T-helper 1 cell treated with Interleukin-12 subunit alpha and Interleukin-12 subunit beta and Interleukin-4 antibody, amounts not matched to agents 30 μg/mL and 1 μg/mL, for 36 hours (primary cell): Measurements from ENCODE around the gene GSC2.

ENCODE experiments used
- H3K27ac Mint-ChIP-seq: one replicate; pipeline ENCODE4 v1.8.0; 2021; ENCODE audit warnings: mild to moderate bottlenecking, mixed read lengths
- H3K27me3 Mint-ChIP-seq: one replicate; pipeline ENCODE4 v1.8.0; 2021; ENCODE audit warnings: low read depth, mixed read lengths
- H3K36me3 Mint-ChIP-seq: one replicate; pipeline ENCODE4 v1.8.0; 2021; ENCODE audit warnings: low read depth, mixed read lengths
- H3K4me1 Mint-ChIP-seq: one replicate; pipeline ENCODE4 v1.8.0; 2021; ENCODE audit warnings: low read depth, mixed read lengths
- H3K4me3 Mint-ChIP-seq: one replicate; pipeline ENCODE4 v1.8.0; 2021; ENCODE audit warnings: mild to moderate bottlenecking, moderate library complexity, mixed read lengths
- H3K9me3 Mint-ChIP-seq: one replicate; pipeline ENCODE4 v1.8.0; 2021; ENCODE audit warnings: mixed read lengths

GSC2 gene

GRCh38 chr22:19114984-19115552 is 35.0 kb downstream of the GSC2 start:
- Mint-ChIP-seq H3K27ac (no peak overlapping the region), H3K4me3 (no peak overlapping the region), H3K36me3 (peaks cover 2% of the 10 kb centered on the region), H3K4me1 (peaks cover 41% of the 10 kb centered on the region), H3K9me3 (no peaks in the 10 kb centered on the region), H3K27me3 (no peaks in the 10 kb centered on the region)

- H3K36me3 Mint-ChIP-seq, result peaks cover 2% of the 10 kb centered on the region
- H3K9me3 Mint-ChIP-seq, result no peaks in the 10 kb centered on the region
- no peaks in the 10 kb centered on the region for H3K27me3 Mint-ChIP-seq
- no peak overlapping the region for H3K27ac Mint-ChIP-seq
- H3K4me3 Mint-ChIP-seq, result no peak overlapping the region
- peaks cover 49% of the 10 kb centered on the region for H3K4me1 Mint-ChIP-seq
These were observed 36.7 kb downstream of the GSC2 start for GRCh38 chr22:19113429-19113828.

- Mint-ChIP-seq H3K4me1 (peaks cover 51% of the 10 kb centered on the region), H3K27ac (no peak overlapping the region), H3K36me3 (peaks cover 3% of the 10 kb centered on the region), H3K27me3 (no peaks in the 10 kb centered on the region), H3K4me3 (no peak overlapping the region), H3K9me3 (no peaks in the 10 kb centered on the region)
These were observed 38.5 kb downstream of the GSC2 start for GRCh38 chr22:19111584-19111983.

GRCh38 chr22:19111140-19111539 is 39.0 kb downstream of the GSC2 start:
- Mint-ChIP-seq H3K4me1 (peaks cover 49% of the 10 kb centered on the region), H3K4me3 (no peak overlapping the region), H3K36me3 (peaks cover 3% of the 10 kb centered on the region), H3K9me3 (no peaks in the 10 kb centered on the region), H3K27me3 (no peaks in the 10 kb centered on the region), H3K27ac (no peak overlapping the region)

- Mint-ChIP-seq H3K27me3 (no peaks in the 10 kb centered on the region), H3K27ac (no peak overlapping the region), H3K4me1 (peaks cover 47% of the 10 kb centered on the region), H3K36me3 (peaks cover 3% of the 10 kb centered on the region), H3K4me3 (no peak overlapping the region), H3K9me3 (no peaks in the 10 kb centered on the region)
These were observed 39.4 kb downstream of the GSC2 start for GRCh38 chr22:19110646-19111045.

- H3K27me3 Mint-ChIP-seq, result no peaks in the 10 kb centered on the region
- H3K4me1 Mint-ChIP-seq, result peaks cover 44% of the 10 kb centered on the region
- H3K27ac Mint-ChIP-seq, result peak overlapping the region; percentile 85
- peaks cover 3% of the 10 kb centered on the region for H3K36me3 Mint-ChIP-seq
- no peaks in the 10 kb centered on the region for H3K9me3 Mint-ChIP-seq
- H3K4me3 Mint-ChIP-seq, result peak overlapping the region; percentile 64
These were observed 40.0 kb downstream of the GSC2 start for GRCh38 chr22:19110064-19110458.

- peaks cover 3% of the 10 kb centered on the region for H3K36me3 Mint-ChIP-seq
- H3K9me3 Mint-ChIP-seq, result no peaks in the 10 kb centered on the region
- H3K27ac Mint-ChIP-seq, result peak overlapping the region; percentile 85
- peaks cover 41% of the 10 kb centered on the region for H3K4me1 Mint-ChIP-seq
- peak overlapping the region; percentile 64 for H3K4me3 Mint-ChIP-seq
- no peaks in the 10 kb centered on the region for H3K27me3 Mint-ChIP-seq
These were observed 40.7 kb downstream of the GSC2 start for GRCh38 chr22:19109198-19110063.

GRCh38 chr22:19108807-19109197 is 41.3 kb downstream of the GSC2 start:
- H3K9me3 Mint-ChIP-seq, result no peaks in the 10 kb centered on the region
- no peak overlapping the region for H3K4me3 Mint-ChIP-seq
- H3K27me3 Mint-ChIP-seq, result no peaks in the 10 kb centered on the region
- peak overlapping the region; percentile 85 for H3K27ac Mint-ChIP-seq
- H3K4me1 Mint-ChIP-seq, result peaks cover 41% of the 10 kb centered on the region
- H3K36me3 Mint-ChIP-seq, result peaks cover 3% of the 10 kb centered on the region

GRCh38 chr22:19107730-19108074 is 42.4 kb downstream of the GSC2 start:
- H3K27me3 Mint-ChIP-seq, result no peaks in the 10 kb centered on the region
- peaks cover 41% of the 10 kb centered on the region for H3K4me1 Mint-ChIP-seq
- H3K27ac Mint-ChIP-seq, result peak overlapping the region; percentile 52

GRCh38 chr22:19106886-19107729 is 43.0 kb downstream of the GSC2 start:
- Mint-ChIP-seq H3K4me3 (no peak overlapping the region), H3K27me3 (no peaks in the 10 kb centered on the region), H3K27ac (no peak overlapping the region), H3K9me3 (no peaks in the 10 kb centered on the region), H3K36me3 (peaks cover 4% of the 10 kb centered on the region), H3K4me1 (peaks cover 41% of the 10 kb centered on the region)

More at GRCh38 chr22:19107730-19108074, 42.4 kb downstream of the GSC2 start:
- H3K9me3 Mint-ChIP-seq, result no peaks in the 10 kb centered on the region
- no peak overlapping the region for H3K4me3 Mint-ChIP-seq
- H3K36me3 Mint-ChIP-seq, result peaks cover 3% of the 10 kb centered on the region

- H3K27ac Mint-ChIP-seq, result peak overlapping the region; percentile 70
These were observed 44.0 kb downstream of the GSC2 start for GRCh38 chr22:19105867-19106802.

GRCh38 chr22:19105456-19105855 is 44.6 kb downstream of the GSC2 start:
- Mint-ChIP-seq H3K4me1 (peaks cover 34% of the 10 kb centered on the region), H3K36me3 (peaks cover 5% of the 10 kb centered on the region)

More at GRCh38 chr22:19105867-19106802, 44.0 kb downstream of the GSC2 start:
- peak overlapping the region; percentile 48 for H3K4me3 Mint-ChIP-seq
- no peaks in the 10 kb centered on the region for H3K9me3 Mint-ChIP-seq
- H3K27me3 Mint-ChIP-seq, result no peaks in the 10 kb centered on the region
- peaks cover 5% of the 10 kb centered on the region for H3K36me3 Mint-ChIP-seq
- peaks cover 39% of the 10 kb centered on the region for H3K4me1 Mint-ChIP-seq

GRCh38 chr22:19103880-19104821 is 45.9 kb downstream of the GSC2 start:
- Mint-ChIP-seq H3K27me3 (no peaks in the 10 kb centered on the region), H3K9me3 (no peaks in the 10 kb centered on the region), H3K27ac (no peak overlapping the region), H3K4me3 (no peak overlapping the region), H3K4me1 (peaks cover 22% of the 10 kb centered on the region), H3K36me3 (peaks cover 5% of the 10 kb centered on the region)

More at GRCh38 chr22:19105456-19105855, 44.6 kb downstream of the GSC2 start:
- Mint-ChIP-seq H3K27me3 (no peaks in the 10 kb centered on the region), H3K27ac (no peak overlapping the region), H3K9me3 (no peaks in the 10 kb centered on the region), H3K4me3 (no peak overlapping the region)
